GM19397 (cell line): ENCODE data around the gene ARHGEF6.
"Not testable (repeated sequence)": the region's sequence is repeated elsewhere in the genome, so short reads cannot be mapped to it uniquely, and the experiment has no call there.

Experiments used
- ATAC-seq: cut with Tn5 transposase; IDR thresholded peaks from one replicate; pipeline ENCODE4 v1.9.1; 2021; ENCODE audit warnings: mild to moderate bottlenecking, moderate library complexity; ENCODE audit not compliant: unreplicated experiment

Gene ARHGEF6

GRCh38 chrX:136780763-136781162, at the start of gene ARHGEF6:
Gene ARHGEF6, minus strand, starts transcription at chrX:136780932. Its CDS starts 50 bp downstream, at chrX:136780882.
- peak; percentile 45 for ATAC-seq

GRCh38 chrX:136829413-136829812, 48.7 kb upstream of the ARHGEF6 start:
- no peak for ATAC-seq

- ATAC-seq: no peak
These were observed 48.1 kb upstream of the ARHGEF6 start for GRCh38 chrX:136828830-136829229.

GRCh38 chrX:136827026-136827425, 46.3 kb upstream of the ARHGEF6 start:
- ATAC-seq: no peak

GRCh38 chrX:136825771-136826170, 45.0 kb upstream of the ARHGEF6 start:
- ATAC-seq: no peak

- ATAC-seq: no peak
These were observed 42.4 kb upstream of the ARHGEF6 start for GRCh38 chrX:136823175-136823574.

GRCh38 chrX:136822337-136823095, 41.8 kb upstream of the ARHGEF6 start:
- ATAC-seq: no peak

GRCh38 chrX:136819756-136820155, 39.0 kb upstream of the ARHGEF6 start:
- ATAC-seq: not testable (repeated sequence)

GRCh38 chrX:136819031-136819703, 38.4 kb upstream of the ARHGEF6 start:
- no peak for ATAC-seq

- ATAC-seq: no peak
These were observed 36.2 kb upstream of the ARHGEF6 start for GRCh38 chrX:136816975-136817374.

GRCh38 chrX:136814847-136815750, 34.4 kb upstream of the ARHGEF6 start:
- ATAC-seq: no peak

GRCh38 chrX:136812286-136812685, 31.6 kb upstream of the ARHGEF6 start:
- ATAC-seq: no peak

GRCh38 chrX:136810493-136810892, 29.8 kb upstream of the ARHGEF6 start:
- no peak for ATAC-seq

- ATAC-seq: no peak
These were observed 26.2 kb upstream of the ARHGEF6 start for GRCh38 chrX:136806891-136807410.

GRCh38 chrX:136802515-136802914, 21.8 kb upstream of the ARHGEF6 start:
- no peak for ATAC-seq

GRCh38 chrX:136797787-136798186, 17.1 kb upstream of the ARHGEF6 start:
- ATAC-seq: no peak

GRCh38 chrX:136795132-136795531, 14.4 kb upstream of the ARHGEF6 start:
- ATAC-seq: not testable (repeated sequence)

- ATAC-seq: not testable (repeated sequence)
These were observed 13.9 kb upstream of the ARHGEF6 start for GRCh38 chrX:136794660-136795059.

GRCh38 chrX:136794080-136794479, 13.3 kb upstream of the ARHGEF6 start:
- no peak for ATAC-seq

GRCh38 chrX:136789856-136790255, 9.1 kb upstream of the ARHGEF6 start:
- ATAC-seq: no peak

GRCh38 chrX:136784231-136784630, 3.5 kb upstream of the ARHGEF6 start:
- ATAC-seq: no peak
